HG03342 (cell line): ENCODE measurements around the gene PYROXD2.
A peak's percentile ranks its signal among the peaks of the same experiment; 100 is the strongest.

Experiments used
- ATAC-seq: cut with Tn5 transposase; IDR thresholded peaks from one replicate; pipeline ENCODE4 v1.9.1; 2021; ENCODE audit warnings: mild to moderate bottlenecking, moderate library complexity; ENCODE audit not compliant: unreplicated experiment

PYROXD2 gene

DNA sequence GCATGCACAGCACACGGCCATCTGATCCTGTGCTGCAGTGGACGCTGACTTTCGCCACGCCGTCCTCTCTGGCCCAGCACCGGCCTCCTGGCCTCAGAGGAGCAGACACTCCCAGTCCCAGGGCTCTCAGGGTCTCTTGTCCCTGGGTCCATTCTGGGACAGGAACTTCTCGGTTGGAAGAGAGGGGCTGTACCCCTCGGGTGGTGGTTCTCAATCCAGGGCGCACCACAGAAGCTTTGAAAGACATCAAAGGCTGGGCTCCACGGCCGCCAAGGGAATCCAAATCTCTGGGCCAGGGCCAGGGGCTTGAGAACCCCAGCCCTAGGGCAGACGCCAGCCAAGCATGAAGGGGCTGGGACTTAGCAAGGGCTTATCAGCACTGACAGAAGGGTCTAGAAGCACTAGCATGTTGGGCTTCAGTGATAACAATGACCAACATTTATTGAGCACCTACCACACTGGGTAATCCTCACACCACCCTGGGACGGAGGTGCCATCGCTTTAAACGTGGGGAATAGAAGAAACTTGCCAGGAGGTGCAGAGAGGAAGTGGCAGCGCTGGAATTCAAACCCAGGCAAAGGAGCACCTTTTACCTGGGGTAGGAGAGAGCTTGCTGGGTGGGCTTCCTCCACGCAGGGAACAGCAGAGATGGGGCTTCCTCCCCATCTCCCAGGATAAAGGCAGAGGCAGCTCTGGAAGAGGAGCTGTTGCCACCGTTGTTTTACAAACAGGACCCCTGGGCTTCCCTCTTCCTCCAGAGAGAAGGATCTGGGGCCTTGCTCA, 1.8 kb upstream of the PYROXD2 start:
- no peak for ATAC-seq

DNA sequence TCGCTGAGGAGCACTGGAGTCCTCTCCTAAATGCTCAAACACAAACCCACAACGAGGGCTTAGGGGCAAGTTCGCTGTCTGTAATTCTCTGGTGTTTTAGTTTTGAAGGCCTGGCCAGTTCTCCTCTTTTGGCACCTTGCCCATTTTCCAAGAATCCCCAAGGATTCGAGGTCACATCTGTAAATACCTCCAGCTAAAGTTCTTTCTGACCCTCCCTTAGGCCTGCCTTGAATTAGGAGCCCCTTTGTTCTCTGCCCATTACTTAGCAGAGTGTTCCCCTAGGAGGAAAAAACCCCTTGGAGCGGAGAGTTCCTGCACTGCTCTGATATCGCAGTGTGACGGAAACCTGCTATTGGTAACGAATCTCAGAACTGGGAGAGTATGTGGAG, 743 bp upstream of the PYROXD2 start:
- no peak for ATAC-seq

DNA sequence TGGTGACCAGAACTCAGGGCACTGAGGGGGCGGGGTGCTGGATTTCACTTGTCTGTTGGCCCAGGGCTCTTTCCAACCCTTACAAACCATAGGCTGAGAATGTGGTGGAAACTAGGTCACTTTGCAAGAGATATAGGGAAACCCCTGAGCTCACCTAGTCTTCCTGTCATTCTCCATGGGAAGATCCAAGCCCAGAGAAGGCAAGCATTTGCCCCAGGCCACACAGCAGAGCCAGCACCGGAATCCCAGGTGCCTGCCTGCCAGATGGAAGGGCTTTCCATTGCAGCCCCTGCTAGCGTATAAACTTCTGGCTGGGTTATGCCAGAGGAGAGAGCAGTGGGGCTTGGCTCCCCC, 427 bp downstream of the PYROXD2 start:
- ATAC-seq: no peak

DNA sequence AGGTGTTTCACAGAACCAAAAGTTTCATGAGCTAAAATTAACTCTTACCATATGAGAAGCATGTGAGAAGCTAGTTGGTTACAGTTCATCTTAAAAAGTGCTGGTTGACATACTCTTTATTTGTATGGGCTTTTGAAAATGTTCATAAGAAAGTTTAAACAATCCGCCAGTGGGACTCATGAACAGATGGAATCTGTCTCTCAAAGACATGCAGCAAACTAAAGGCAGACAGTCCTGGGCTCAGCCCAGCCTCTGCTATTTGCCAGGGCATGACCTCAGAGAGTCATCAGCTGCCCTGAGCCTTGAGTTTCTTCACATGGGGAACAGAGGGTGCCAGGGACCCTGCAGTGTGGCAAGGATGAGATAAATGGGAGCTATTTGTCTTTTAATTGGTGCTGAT, 3.2 kb downstream of the PYROXD2 start:
- ATAC-seq: no peak

DNA sequence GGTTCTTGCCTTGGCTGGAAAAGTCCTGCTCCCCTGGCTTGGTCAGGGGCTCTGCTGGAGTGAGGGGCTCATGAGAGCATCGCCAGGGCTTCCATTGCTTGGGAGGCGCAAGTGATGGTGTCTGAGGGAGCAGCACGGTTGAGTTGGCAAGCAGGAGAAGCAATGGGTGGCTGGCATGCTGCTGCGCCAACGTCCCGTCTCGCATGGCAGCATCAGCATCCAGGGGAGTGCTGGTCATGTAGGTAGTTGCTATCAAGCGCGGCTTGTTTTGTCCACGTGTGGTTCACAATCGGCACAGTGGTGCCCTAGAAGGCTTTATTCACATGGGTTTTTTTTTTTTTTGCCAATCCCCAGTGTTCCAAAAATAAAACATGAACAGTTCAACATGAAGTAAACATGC, 3.8 kb downstream of the PYROXD2 start:
- ATAC-seq: no peak

DNA sequence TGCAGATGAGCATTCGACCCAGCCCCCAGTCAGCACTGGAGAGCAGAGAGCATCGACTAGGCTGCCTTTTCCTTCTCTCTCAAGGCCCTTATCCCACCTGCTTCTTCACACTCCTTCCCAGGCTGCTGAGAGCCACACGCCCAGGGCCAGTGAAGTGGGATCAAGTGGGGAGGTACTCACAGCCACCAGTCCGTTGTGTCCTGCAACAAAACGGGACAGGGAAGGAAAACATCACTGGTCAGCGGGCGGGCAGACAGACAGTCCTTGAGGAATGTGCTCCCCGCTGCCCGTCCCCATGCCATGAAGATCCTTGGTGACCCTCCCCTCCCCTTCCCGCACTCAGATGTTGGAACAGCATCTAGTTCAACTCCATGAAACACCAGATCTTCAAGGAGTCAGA, 4.2 kb downstream of the PYROXD2 start:
- no peak for ATAC-seq

DNA sequence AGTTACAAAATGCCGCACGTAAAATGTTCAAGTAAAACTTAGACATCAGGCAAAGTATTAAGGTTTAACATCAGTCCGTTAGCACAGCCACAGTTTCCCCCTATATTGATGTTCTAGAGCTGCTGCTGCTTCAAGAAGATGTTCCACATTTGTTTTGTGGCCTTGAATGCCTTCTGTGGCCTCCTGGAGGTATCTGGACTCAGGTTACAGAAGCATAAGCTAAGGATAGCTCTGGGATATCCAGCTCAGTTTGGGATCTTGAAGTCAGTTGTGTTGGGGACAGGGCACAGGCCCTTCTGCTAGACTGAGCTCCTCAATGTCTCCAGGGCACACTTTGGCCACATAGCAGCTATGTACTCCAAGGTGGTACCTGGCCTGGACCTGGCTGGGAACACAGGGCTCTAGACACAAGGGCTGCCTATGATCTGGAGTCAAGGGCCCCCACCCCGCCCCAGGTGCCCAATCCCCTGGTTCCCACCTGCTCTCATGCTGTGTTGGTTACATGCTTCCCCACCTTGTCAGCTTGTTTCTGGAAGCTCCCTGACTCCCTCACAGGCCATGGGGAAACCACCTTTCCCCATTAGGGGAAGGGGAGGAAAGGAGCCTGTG, 4.7 kb downstream of the PYROXD2 start:
- no peak for ATAC-seq

DNA sequence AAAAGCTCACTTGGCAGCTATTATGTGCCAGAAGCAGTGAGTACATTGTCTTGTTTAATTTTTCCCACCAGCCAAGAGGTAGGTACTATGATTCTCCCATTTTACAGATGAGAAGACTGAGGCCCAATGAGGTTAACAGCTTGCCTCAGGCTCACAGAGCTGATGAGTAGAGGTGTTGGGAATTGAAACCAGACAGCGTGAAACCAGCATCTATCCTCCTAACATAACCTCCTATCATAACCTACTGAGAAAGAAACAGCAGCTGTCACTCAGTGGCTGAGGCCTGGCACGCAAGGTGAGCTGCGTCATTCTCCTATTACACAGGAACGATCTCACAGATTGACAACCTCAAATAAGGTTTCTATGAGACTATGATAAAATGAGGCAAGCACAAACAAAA, 6.2 kb downstream of the PYROXD2 start:
- ATAC-seq: no peak

DNA sequence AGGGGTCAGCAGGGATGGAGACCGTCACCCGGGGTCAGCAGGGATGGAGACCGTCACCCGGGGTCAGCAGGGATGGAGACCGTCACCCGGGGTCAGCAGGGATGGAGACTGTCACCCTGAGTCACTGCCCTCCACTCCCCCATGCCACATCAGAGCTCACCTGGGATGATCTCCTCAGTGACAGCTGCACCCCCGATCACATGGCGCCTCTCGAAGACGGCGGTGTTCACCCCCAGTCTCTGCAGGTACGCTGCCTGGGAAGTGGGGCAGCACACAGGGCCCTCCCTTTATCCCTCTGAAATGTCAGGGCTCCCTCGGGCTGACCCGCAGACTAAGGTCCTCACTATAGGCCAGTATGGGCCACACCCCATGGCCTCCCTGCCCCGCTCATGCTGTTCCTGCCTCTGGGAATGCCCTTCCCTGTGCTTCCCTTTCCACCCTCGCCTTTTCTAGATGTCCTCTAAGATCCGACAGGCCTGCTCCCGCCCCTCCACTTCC, 7.2 kb downstream of the PYROXD2 start:
- ATAC-seq: no peak

DNA sequence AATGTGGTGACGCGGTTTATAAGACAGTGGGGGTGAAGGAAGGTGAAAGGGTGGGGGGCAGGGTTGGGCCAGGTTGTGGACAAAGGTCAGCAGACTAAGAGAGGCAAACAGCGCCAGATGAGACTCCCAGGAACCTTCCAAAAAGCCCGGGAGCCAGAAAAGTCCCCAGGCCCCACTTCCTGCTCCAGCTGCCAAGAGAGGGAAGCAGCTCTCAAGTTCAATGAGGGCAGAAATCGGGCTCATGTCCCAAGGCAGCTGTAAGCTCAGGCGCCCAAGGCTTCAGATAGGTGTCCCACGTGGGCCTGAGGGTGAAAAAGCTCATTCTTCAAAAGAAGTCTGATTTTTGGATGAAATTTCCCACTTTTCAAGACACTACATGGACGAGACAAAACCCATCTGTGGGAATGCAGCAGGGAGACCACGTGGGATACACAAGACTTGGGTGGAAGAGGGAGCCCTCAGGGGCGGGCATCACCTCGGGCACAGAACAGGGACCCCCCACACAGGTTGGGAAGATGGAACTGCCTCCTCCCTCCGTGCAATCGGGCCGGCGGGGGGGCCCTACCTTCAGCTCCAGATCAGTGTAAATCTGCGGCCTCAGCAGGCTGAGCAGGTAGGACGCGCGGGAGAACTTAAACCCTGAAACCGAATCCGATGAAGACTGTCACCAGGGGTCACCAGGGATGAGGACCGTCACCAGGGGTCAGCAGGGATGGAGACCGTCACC, 7.8 kb downstream of the PYROXD2 start:
- ATAC-seq: no peak

DNA sequence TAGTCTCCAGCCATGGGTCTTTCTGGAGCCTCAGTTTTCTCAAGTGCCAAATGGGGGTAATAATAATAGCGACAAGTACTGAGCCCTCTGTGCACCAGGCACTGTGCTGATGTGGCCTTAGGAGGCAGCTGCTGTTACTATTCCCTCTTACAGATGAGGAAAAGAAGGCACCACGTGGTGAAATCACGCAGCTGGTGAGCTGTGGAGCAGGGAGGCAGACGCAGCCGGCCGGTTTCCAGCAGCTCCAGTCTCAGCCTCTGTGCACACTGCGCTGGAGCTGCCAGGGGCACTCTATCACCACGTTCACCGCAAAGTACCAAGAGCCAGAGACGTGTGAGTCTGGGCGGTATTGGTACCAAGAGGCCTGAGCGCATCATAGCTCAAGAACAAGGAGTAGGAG, 9.6 kb downstream of the PYROXD2 start:
- ATAC-seq: no peak

DNA sequence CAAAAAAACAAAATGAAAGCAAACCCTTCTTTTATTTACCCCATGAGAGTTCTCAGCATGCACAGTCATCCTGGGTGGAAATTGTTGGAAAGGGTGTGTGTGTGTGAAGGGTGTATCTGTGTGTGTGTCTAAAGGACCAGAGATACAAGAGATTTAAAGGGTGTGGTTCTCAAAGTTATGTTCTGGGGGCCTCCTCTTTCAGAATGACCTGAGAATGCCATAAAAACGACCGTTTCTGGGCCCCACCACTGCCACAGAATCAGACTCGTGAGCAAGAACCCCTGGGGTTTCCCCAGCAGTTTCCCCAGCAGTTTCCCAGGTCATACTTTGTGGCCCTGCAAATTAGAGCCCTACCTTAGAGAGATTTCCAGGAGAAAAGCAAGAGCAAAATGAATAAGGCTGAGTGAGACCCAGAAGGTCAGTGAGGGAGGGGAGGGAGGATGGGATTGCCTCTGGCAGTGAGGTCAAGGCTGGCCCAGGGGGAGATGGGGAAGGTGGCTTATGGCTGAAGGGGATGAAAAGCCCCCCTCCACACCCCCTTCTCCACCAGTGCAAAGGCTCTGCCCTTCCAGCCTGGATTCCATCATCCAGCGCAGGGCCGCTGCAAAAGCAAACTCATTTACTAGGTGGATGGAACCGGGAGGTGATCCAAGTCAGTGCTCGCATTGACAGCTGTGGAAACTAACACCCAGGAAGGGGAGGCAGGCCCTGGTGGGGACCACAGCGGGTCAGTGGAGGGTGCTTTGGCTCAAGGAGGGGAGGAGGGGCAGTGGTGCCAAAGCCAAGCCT, 10.2 kb downstream of the PYROXD2 start:
- ATAC-seq: peak; percentile 47

DNA sequence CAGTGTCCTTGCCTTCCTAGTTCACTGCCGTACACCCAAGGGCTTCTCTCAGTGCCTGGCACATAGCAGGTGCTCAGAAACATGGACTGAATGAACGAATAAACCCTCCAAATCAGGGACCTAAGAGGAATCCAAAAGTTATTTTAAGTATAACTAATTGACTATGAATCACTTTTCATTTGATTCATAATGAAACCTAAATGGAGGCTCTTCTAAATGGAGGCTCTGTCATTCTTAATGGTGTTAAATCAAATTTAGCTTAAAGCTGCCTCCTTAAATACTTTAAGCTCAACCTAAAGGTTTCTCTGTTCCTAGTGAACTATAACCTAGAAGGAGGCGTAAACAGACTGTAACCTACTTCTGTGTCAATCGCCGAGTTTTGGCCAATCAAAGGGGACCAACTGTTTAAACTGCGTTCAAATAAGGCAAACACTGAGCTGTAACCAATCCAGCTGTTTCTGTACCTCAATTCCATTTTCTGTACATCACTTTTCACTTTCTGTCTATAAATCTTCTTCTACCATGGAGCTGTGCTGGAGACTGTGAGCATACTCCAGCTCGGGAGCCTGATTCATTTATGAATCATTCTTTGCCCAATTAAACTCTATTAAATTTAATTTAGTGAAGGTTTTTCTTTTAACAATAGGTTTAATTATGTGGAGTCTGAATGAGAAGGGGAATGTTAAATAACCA, 11.0 kb downstream of the PYROXD2 start:
- no peak for ATAC-seq

DNA sequence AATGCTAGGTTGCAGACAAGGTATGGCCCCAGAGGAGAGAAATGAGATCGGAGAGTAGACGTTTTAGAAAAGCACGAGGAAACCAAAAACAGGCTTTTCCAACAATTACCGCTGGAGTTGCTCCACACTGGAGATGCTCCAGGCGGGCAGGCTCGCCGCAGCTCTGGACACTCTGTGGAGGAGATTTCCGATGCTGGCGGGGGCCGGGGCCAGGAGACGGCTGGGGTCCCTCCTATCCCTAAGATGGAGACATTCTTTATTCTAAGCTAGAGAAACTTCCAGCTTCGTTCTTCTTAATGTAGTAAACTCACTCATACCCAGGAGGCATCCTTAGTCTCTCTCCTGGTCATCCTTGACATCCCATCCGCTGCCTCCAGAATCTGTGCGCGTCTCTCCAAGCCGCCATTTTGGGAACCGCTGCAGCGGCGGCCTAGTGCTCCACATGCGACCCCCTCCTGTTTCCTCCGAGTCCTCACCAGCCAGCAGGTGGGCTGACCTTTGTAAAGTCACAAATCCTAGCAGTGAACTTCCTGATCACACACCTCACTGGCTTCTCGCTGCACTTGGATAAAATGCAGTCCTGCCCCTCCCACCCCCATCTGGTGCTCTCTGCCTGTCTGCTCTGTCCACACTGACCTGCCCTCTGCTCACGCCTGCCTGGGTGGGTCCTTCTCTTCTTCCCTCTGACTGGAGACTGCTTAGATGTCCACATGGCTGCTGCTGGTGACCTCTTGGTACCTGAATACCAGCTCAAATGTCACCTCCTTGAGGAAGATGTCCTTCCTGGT, 11.9 kb downstream of the PYROXD2 start:
- ATAC-seq: no peak

DNA sequence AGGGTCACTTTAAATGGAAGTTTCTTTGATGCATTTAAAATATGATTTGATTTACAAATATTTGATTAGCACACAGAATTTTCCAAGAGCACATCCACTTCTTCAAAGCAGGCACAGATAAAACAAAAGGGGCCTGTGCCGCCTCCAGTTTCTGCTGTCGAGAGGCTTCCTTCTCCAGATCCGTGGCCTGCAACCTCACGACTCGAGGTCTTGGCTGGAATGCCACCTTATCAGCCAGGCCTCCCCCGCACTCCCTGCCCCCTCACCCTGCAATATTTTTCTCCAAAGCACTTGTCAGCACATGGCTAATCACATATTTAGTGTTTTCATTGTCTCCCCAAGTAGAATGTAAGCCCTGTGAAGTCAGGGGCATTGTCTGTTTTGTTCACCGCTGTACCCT, 12.5 kb downstream of the PYROXD2 start:
- no peak for ATAC-seq

DNA sequence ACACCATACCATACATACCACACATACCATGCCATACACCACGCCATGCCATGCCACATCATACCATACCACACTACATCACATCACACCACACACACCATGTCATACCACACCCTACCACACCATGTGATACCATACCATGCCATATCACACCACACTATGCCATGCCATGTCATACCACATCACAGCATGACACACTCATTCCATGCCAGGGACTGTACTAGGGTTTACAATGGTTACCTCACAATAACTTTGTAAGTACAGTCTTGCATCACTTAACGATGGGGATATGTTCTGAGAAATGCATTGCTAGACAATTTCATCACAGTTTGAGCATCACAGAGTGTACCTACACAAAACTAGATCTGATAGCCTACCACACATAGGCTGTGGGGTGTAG, 14.5 kb downstream of the PYROXD2 start:
- ATAC-seq: no peak

DNA sequence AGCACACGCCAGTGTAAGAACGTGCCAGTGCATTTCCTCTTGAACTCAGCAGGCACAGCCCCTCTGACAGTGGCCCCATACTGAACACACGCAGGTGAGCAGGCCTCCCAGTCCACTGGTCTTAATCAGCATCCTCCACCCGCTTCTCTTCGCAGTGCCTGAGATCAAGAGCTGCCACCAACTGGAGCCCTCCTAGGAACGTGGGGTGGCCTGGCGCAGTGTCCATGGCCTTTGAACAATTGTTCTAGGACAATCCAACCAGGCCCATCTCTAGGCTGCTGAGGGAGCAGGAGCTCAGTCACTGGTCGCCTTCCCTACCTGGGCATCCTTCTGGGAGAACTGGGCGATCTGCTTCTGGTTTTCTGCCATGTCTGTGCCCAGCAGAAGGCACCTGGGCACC, 15.2 kb downstream of the PYROXD2 start:
- ATAC-seq: no peak

DNA sequence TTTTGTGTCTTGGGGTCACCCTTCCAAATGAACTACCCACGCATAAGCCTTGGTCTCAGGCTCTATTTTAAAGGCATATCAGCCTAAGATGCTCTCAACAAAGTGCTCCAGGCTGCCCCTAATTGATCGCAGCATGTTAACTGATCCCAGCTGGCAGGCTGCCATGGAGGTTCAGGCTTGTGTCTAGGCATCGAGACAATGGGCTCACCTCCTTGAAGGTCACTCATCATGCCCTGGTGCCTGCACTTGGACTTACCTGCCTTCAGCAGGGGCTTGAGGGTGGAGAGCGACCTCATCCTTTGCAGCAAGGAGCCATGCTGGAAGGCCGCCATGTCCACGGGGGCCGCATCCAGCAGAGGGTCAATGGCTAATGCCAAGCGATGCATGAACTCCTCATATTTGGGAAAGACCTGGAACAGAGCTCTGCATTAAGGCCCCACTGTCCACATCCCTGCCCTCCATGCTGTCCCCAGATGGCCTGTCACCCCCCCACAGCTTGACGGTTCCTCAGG, 17.8 kb downstream of the PYROXD2 start:
- no peak for ATAC-seq
